HL-60/S4 treated with phorbol 12-myristate 13-acetate at 8.2 ng/mL for 4 days and 3 days (cell line): Measurements from ENCODE around the gene CAPN5.

Source experiments
- in situ Hi-C: fragments of 300-500 bp; cut with MboI; formaldehyde crosslinking; loops from 2 replicates; pipeline ENCODE4 v1.15.0; 2022; ENCODE audit warnings: low sequenced_read_pairs

The CAPN5 gene

DNA sequence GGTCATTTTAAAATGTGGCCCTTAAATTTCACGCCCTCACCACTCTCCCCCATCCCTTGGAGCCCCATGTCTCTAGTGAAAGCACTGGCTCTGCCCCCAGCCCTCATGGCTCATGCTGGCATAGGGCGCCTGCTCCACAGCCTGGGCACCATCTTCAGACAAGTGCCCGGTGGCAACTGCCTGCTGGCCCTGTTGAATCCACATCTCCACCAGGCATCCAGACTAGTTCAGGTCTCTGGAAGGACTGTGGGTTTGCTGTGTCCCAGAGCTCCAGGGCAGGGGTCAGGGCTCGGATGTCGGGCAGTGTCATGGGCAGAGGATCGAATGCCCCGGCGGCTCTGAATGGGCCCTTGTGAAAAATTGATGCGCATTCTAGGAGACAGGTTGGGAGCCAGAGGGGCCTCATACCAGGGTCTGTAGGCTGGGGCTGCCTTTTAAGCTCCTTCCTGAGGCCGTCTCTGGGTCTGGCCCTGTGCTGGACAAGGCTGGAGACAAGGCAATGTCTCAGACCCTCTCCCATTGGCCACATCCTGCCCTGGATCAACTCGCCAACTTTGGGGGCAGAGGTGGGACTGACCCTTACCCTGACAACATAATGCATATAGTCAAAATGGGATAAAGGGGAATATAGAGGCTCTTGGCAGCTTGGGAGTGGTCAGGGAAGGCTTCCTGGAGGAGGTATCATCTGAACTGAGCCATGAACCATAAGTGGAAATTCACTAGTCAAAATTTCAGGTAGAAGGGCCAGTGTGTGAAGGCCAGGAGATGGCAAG, 62.5 kb downstream of the CAPN5 start:
- in situ Hi-C loops, result loop anchor here (5.0 kb wide), 1 partner anchor 53 kb away; no protein-coding TSS in a partner anchor

DNA sequence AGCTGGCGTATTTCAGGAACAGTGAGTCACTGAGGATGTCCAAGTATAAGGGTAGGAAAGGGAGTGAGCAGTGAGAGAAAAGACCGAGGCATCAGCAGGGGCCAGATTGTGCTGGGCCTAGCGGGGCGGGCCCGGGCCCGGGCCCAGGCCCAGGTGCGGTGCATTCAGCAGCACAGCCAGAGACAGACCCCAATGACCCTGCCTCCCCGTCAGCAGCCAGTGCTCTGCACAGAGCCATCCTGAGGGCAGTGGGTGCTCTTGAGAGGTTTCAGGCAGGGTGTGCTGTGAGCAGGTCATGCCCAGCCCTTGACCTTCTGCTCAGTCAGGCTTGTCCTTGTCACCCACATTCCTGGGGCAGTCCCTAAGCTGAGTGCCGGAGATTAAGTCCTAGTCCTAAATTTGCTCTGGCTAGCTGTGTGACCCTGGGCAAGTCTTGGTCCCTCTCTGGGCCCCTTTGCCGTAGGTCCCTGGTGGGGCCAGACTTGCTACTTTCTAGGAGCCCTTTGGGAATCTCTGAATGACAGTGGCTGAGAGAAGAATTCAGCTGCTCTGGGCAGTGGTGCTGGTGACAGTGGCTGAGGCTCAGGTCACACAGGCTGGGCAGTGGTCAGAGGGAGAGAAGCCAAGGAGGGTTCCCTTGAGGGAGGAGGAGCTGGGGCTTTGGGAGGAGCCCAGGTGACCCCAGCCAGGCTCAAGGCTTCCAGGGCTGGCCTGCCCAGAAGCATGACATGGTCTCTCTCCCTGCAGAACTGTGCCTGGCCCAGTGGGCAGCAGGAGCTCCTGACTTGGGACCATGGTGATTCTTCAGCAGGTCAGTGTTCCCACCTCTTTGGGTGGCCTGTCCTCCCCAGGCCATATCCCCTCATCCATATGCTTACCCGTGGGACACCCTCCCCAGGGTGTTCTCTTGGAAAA, 63.3 kb downstream of the CAPN5 start:
- in situ Hi-C loops, result loop anchor here (5.0 kb wide), 1 partner anchor 52 kb away; no protein-coding TSS in a partner anchor

GRCh38 chr11:77130763-77131513, 64.2 kb downstream of the CAPN5 start:
- in situ Hi-C loops, result no loop called here

DNA sequence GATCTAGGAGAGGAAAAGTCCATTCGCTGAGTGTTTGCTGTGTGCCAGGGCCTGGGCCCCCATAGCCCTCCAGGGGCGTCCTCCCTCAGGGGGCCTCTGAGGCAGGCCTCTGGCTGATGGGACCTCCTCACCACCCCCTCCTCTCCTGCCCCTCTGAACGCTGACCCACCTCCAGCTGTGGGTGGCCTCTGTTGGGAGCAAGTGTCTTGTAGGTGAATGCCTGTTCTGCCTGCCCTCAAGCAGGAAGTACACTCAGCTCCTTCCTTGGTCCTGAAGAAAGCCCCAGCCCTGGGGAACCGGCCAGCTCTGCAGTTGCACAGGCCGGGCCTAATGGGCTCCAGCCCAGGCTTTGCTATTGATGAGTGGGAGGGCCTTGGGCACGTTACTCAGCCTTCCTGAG, 64.8 kb downstream of the CAPN5 start:
- in situ Hi-C loops, result no loop called here

- in situ Hi-C loops, result no loop called here
Measured at GRCh38 chr11:77135069-77135468, 68.3 kb downstream of the CAPN5 start.

DNA sequence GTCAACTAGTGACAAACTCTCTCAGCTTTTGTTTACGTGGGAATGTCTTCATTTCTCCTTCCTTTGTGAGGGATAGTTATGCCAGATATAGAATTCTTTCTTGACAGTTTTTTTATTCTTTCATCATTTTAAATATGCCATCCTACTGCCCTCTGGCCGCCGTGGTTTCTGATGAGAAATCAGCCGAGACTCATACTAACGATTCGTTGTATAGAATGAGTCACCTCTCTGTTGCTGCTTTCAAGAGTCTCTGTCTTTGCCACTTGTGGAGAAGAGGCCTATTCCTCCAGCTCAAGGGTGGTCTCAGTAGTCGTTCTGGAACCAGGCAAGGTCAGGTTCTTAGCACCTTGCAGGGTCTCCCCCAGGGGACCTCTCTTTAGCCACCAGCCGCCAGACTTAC, 69.3 kb downstream of the CAPN5 start:
- in situ Hi-C loops, result no loop called here

DNA sequence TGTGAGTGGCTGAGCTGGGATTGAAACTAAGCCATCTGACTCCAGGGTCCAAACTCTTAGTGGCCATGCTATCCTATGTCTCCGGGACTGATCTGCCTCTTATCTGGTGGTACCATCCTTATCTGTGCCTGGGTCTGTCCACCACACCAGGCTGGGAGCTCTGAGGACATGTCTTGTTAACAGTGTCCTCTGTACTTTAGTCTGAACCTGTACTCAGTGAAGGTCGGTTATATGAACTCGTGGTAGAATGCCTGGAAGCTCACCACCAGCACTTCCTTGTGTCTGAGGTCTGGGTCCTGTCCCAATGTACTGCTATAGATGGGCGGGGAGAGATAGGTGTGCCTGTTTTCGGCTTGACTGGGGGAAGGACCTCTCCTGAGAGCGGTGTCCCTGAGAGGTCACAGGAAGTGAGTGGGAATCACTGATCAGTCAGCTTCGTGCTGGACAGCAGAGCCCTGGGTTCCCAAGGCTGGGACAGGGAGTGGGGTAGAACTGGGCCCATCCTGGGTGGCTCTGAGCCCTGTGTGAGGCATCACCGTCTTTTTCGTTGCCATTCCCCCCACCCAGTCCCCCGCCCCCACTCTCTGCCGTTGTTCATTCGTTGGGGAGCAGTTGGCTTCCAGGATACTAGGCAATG, 70.1 kb downstream of the CAPN5 start:
- in situ Hi-C loops, result no loop called here

GRCh38 chr11:77137421-77137820, 70.7 kb downstream of the CAPN5 start:
- in situ Hi-C loops, result no loop called here

DNA sequence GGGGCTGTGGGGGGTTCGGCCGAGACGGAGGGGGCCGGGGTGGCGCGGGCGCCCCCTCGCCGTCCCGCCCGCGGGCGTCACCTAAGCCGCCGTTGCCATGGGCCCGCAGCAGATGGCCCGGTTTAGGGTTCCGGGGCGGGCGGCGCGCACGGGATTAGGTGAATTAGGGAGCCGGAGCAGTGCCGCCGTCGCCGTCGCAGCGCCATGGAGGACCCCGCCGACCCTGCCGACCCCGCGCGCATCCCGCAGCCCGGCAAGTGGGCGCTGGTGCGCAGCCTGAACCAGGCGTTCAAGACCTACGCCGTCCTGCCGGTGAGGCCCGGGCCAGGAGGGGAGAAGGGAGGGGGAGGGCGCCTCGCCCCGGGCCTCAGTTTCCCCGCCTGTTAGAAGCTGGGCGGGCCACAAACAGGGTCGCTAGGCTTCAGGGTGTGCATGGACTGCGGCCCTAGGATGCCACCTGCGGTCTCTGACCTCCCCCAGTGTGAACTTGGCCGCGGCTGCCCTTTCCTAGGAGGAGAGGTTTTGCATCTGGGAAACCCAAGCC, 71.4 kb downstream of the CAPN5 start:
- in situ Hi-C loops, result no loop called here

- in situ Hi-C loops, result no loop called here
Measured at GRCh38 chr11:77139201-77139600, 72.4 kb downstream of the CAPN5 start.

- in situ Hi-C loops, result no loop called here
Measured at GRCh38 chr11:77140231-77140851, 73.6 kb downstream of the CAPN5 start.

GRCh38 chr11:77141034-77141433, 74.3 kb downstream of the CAPN5 start:
- in situ Hi-C loops, result no loop called here

DNA sequence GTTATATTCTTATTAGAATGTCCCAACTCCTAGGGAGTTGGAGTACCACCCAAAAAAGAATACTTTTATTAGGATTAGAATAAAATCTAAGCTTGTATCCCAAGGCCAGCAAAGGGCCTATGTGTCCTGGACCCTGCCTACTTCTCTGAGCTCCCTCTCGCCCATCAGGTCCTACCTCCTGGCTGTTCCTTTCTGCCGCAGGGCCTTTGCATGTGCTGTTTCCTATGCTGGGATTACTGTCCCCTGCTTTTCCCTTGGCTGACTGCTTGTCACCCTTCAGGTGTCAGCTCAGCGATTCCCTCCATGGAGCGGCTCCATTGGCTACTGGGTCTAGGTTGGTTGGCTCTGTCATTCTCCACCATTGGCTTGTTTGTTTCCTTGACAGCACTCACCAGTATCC, 74.7 kb downstream of the CAPN5 start:
- in situ Hi-C loops, result no loop called here

DNA sequence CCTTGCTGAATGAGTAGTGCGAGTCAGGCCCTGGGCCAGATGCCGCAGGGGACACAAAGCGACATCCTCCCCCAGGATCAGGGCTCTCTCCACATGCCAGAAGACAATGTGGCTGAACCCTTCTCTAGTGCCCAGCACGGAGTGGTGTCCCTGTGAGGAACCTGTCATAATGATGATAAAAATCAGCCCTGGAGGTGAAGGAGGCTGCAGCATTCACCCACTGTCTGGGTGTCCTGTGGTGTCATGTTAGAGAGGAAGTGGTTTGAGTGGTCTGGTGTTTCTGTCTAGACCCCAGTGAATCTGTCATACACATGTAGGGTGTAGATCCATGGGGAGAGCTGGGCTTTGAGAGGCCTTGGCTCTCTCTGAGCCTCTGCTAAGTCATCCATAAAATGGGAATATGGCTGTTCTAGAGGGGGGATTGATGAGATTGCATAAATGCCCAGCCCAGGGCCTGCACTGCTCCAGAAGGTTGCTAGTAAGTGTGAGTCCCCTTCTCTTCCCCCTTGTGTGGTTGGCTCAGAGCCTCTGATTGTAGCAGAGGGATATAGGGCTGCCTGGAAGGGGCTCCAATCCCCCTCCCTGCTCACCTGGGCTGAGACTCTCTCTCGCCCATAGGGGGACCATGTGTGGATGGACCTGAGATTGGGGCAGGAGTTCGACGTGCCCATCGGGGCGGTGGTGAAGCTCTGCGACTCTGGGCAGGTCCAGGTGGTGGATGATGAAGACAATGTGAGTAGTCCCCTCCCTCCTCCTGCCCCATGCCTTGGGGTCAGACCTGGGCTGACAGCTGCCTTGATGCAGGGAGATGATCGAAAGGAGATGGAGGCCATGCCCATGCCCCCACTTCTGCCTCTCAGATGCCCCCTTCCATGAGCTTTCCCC, 75.6 kb downstream of the CAPN5 start:
- in situ Hi-C loops, result no loop called here

GRCh38 chr11:77143405-77144020, 76.7 kb downstream of the CAPN5 start:
- in situ Hi-C loops, result no loop called here

- in situ Hi-C loops, result no loop called here
Measured at GRCh38 chr11:77144196-77144856, 77.6 kb downstream of the CAPN5 start.

GRCh38 chr11:77144857-77145428, 78.2 kb downstream of the CAPN5 start:
- in situ Hi-C loops, result no loop called here
